ENCODE measurements around the gene CD1C. TPM values are rescaled to one million over a fixed set of nuclear protein-coding genes. Genes with fewer than 3 reads are reported as not detected.
"Not testable (repeated sequence)": the region's sequence is repeated elsewhere in the genome, so short reads cannot be mapped to it uniquely, and the experiment has no call there.

CD1C gene
- total RNA-seq, 1 experiment from 2014 or later = not detected

- TF ChIP-seq CDX4 (CRISPR knock-in tag; IDR thresholded peaks at IDR 0.05; ENCODE audit: borderline replicate concordance) (no peak), GABPB1 (CRISPR knock-in tag; IDR thresholded peaks at IDR 0.05) (no peak)
These were observed 38.6 kb upstream of the CD1C start (continued) for GRCh38 chr1:158251163-158251562.

- POLR2A ChIA-PET = no interaction called here
These were observed 34.1 kb upstream of the CD1C start for GRCh38 chr1:158255656-158256055.

GRCh38 chr1:158256747-158257146, 33.0 kb upstream of the CD1C start:
- ATAC-seq; POLR2A ChIA-PET; DNase-seq (ENCODE audit: low spot score); H3K9me3 Mint-ChIP-seq; H3K4me3 Mint-ChIP-seq; H3K36me3 Mint-ChIP-seq; H3K27me3 Mint-ChIP-seq (ENCODE audit: low read depth); H3K4me1 Mint-ChIP-seq; H3K27ac Mint-ChIP-seq; CTCF ChIA-PET: not testable (repeated sequence)

More at GRCh38 chr1:158255656-158256055, 34.1 kb upstream of the CD1C start:
- Mint-ChIP-seq H3K27me3 (ENCODE audit: low read depth) (no peaks in the 10 kb centered on the region; the same call in 1 of the 2 replicates), H3K4me1 (no peaks in the 10 kb centered on the region), H3K4me3 (no peak overlapping the region), H3K9me3 (no peaks in the 10 kb centered on the region; the same call in 1 of the 2 replicates), H3K27ac (no peak overlapping the region), H3K36me3 (no peaks in the 10 kb centered on the region)
- DNase-seq (ENCODE audit: low spot score) (no peak), ATAC-seq (no peak)
- CTCF ChIA-PET = no interaction called here
- TF ChIP-seq E2F1 (CRISPR knock-in tag; IDR thresholded peaks at IDR 0.05) (no peak), FOXP1 (CRISPR knock-in tag; IDR thresholded peaks at IDR 0.05; ENCODE audit: borderline replicate concordance) (no peak), ZNF219 (CRISPR knock-in tag; IDR thresholded peaks at IDR 0.05; ENCODE audit: borderline replicate concordance) (no peak)

GRCh38 chr1:158257888-158258287, 31.8 kb upstream of the CD1C start:
- Mint-ChIP-seq H3K4me3 (no peak overlapping the region), H3K27ac (no peak overlapping the region), H3K9me3 (no peaks in the 10 kb centered on the region; the same call in 1 of the 2 replicates), H3K27me3 (ENCODE audit: low read depth) (no peaks in the 10 kb centered on the region; the same call in 1 of the 2 replicates), H3K36me3 (no peaks in the 10 kb centered on the region), H3K4me1 (no peaks in the 10 kb centered on the region)
- ChIA-PET CTCF (interaction anchor here (1.4 kb wide), 1 partner anchor 54 kb away, joined by 3 read pairs; no protein-coding TSS in a partner anchor), POLR2A (no interaction called here)
- ATAC-seq (no peak), DNase-seq (ENCODE audit: low spot score) (no peak)
- TF ChIP-seq SP1 (CRISPR knock-in tag; conservative IDR thresholded peaks at IDR 0.05) (no peak), ETV6 (CRISPR knock-in tag; IDR thresholded peaks at IDR 0.05) (no peak), PRRX2 (CRISPR knock-in tag; IDR thresholded peaks at IDR 0.05) (no peak), MLX (CRISPR knock-in tag; IDR thresholded peaks at IDR 0.05) (no peak), JUN (CRISPR knock-in tag; IDR thresholded peaks at IDR 0.05) (no peak), USF2 (CRISPR knock-in tag; IDR thresholded peaks at IDR 0.05) (no peak), RORB (CRISPR knock-in tag; IDR thresholded peaks at IDR 0.05) (no peak), ELF4 (CRISPR knock-in tag; IDR thresholded peaks at IDR 0.05; ENCODE audit: low read depth) (no peak), KAT7 (CRISPR knock-in tag; IDR thresholded peaks at IDR 0.05; ENCODE audit: borderline replicate concordance) (no peak), ESRRA (CRISPR knock-in tag; IDR thresholded peaks at IDR 0.05; ENCODE audit: borderline replicate concordance) (no peak), STAT6 (CRISPR knock-in tag; conservative IDR thresholded peaks at IDR 0.05; ENCODE audit: low read depth) (no peak), ZNF512 (CRISPR knock-in tag; IDR thresholded peaks at IDR 0.05; ENCODE audit: borderline replicate concordance) (no peak), FOXP1 (CRISPR knock-in tag; IDR thresholded peaks at IDR 0.05; ENCODE audit: borderline replicate concordance) (no peak), PRDM15 (CRISPR knock-in tag; IDR thresholded peaks at IDR 0.05) (no peak), OVOL2 (CRISPR knock-in tag; IDR thresholded peaks at IDR 0.05; ENCODE audit: borderline replicate concordance) (no peak)
